Measurements from ENCODE around the gene ZNF26.

GRCh38 chr12:132953163-132953425 is 33.1 kb upstream of the ZNF26 start:
- TF ChIP-seq CTCF (IDR thresholded peaks at IDR 0.05), result no peak
- TF ChIP-seq POLR2A (IDR thresholded peaks at IDR 0.05), result no peak
